Measurements from ENCODE around the gene RSRC2.

Gene RSRC2

DNA sequence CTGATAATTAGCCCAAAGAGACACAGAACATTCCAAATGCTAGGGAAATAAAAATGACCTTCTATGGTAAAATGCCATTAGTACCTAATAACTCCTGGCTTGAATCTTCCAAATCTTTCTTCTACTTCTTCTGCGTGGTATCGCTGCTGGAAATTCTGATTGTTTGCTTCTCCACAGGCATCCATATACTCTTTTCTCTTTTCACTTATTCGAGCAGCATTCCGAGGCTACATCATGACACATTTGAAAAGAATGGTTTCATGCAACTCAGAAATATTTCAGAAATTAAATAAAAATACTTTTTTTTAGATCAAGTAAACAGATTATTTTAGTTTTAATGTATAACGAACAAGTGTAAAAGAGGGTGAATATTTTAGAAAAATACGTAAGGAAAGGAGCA, 44.9 kb downstream of the RSRC2 start:
- TF ChIP-seq, protein P1, sequence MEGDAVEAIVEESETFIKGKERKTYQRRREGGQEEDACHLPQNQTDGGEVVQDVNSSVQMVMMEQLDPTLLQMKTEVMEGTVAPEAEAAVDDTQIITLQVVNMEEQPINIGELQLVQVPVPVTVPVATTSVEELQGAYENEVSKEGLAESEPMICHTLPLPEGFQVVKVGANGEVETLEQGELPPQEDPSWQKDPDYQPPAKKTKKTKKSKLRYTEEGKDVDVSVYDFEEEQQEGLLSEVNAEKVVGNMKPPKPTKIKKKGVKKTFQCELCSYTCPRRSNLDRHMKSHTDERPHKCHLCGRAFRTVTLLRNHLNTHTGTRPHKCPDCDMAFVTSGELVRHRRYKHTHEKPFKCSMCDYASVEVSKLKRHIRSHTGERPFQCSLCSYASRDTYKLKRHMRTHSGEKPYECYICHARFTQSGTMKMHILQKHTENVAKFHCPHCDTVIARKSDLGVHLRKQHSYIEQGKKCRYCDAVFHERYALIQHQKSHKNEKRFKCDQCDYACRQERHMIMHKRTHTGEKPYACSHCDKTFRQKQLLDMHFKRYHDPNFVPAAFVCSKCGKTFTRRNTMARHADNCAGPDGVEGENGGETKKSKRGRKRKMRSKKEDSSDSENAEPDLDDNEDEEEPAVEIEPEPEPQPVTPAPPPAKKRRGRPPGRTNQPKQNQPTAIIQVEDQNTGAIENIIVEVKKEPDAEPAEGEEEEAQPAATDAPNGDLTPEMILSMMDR (IDR thresholded peaks at IDR 0.05; ENCODE audit: low read depth, low read length, poor library complexity, severe bottlenecking) = no peak
- no peak for TF ChIP-seq EZH2phosphoT487 (IDR thresholded peaks at IDR 0.05; ENCODE audit: borderline replicate concordance, low read length)
- H3K4me2 ChIP-seq (ENCODE audit: low read length) = no peak overlapping the region
- H3F3A ChIP-seq (ENCODE audit: control insufficient read depth, insufficient read depth) = peaks cover 8% of the 10 kb centered on the region; the same call in 1 of the 2 replicates
- H3K4me1 ChIP-seq (ENCODE audit: control insufficient read depth, low read length) = no peaks in the 10 kb centered on the region
- H3K9me2 ChIP-seq (replicated peaks; ENCODE audit: control insufficient read depth, low read length) = no peaks in the 10 kb centered on the region
- H3K4me3 ChIP-seq (ENCODE audit: low read length) = no peak overlapping the region
- H3K27ac ChIP-seq (ENCODE audit: low read depth, low read length) = no peak overlapping the region
- H4K20me1 ChIP-seq (ENCODE audit: control insufficient read depth, insufficient read depth, low read depth, low read length) = no peaks in the 10 kb centered on the region
- no peaks in the 10 kb centered on the region for H3K9me3 ChIP-seq (ENCODE audit: control insufficient read depth, insufficient read depth, low read length)
- peaks cover 86% of the 10 kb centered on the region for H3K36me3 ChIP-seq (ENCODE audit: control insufficient read depth, low read length)
- H3K79me2 ChIP-seq (ENCODE audit: control insufficient read depth, low read length) = no peaks in the 10 kb centered on the region
- H3K27me3 ChIP-seq (ENCODE audit: control insufficient read depth, low read length) = no peaks in the 10 kb centered on the region

DNA sequence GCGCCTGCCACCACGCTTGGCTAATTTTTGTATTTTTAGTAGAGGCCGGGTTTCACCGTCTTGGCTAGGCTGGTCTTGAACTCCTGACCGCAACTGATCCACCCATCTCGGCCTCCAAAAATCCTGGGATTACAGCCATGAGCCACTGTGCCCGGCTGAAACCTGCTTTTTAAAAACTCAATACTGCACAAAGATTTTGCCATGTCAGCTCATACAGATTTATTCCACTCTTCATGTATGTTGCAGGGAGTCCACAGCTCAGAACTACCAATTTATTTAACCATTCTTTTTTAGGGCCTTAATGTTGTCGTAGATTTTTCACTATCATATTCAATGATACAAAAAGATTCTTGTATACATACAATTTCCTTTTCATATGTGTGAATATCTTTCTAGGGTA, 46.0 kb downstream of the RSRC2 start:
- TF ChIP-seq, protein P1 (IDR thresholded peaks at IDR 0.05; ENCODE audit: low read depth, low read length, poor library complexity, severe bottlenecking) = no peak
- no peak for TF ChIP-seq EZH2phosphoT487 (IDR thresholded peaks at IDR 0.05; ENCODE audit: borderline replicate concordance, low read length)
- peaks cover 8% of the 10 kb centered on the region; the same call in 1 of the 2 replicates for H3F3A ChIP-seq (ENCODE audit: control insufficient read depth, insufficient read depth)
- H3K27ac ChIP-seq (ENCODE audit: low read depth, low read length) = no peak overlapping the region
- no peaks in the 10 kb centered on the region for H4K20me1 ChIP-seq (ENCODE audit: control insufficient read depth, insufficient read depth, low read depth, low read length)
- peaks cover 88% of the 10 kb centered on the region for H3K36me3 ChIP-seq (ENCODE audit: control insufficient read depth, low read length)
- no peaks in the 10 kb centered on the region for H3K9me3 ChIP-seq (ENCODE audit: control insufficient read depth, insufficient read depth, low read length)
- no peak overlapping the region for H3K4me3 ChIP-seq (ENCODE audit: low read length)
- no peaks in the 10 kb centered on the region for H3K27me3 ChIP-seq (ENCODE audit: control insufficient read depth, low read length)
- H3K79me2 ChIP-seq (ENCODE audit: control insufficient read depth, low read length) = no peaks in the 10 kb centered on the region
- H3K4me1 ChIP-seq (ENCODE audit: control insufficient read depth, low read length) = no peaks in the 10 kb centered on the region
- H3K9me2 ChIP-seq (replicated peaks; ENCODE audit: control insufficient read depth, low read length) = no peaks in the 10 kb centered on the region
- H3K4me2 ChIP-seq (ENCODE audit: low read length) = no peak overlapping the region

DNA sequence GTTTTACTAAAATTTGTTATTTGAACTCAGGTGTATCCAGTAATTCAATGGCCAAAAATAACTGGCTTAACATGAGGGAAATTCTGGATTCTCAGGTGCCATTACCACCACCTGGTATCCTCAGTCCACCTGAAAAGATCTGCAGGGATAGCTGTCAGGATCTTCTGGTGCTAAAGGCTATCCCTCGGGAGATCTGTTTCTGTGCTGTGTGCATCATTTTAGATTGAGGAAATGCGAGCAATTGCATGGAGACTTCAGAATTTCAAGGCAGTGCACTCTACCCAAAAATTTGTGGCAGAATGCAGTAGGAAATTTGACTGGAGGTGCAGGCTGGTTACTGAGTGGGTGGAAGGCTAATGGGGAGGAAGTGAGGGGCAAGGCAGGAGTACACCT, 52.4 kb downstream of the RSRC2 start:
- no peaks in the 10 kb centered on the region for H3K9me3 ChIP-seq (ENCODE audit: control insufficient read depth, insufficient read depth, low read length)
- H3K4me1 ChIP-seq (ENCODE audit: control insufficient read depth, low read length) = no peaks in the 10 kb centered on the region
- H3K4me2 ChIP-seq (ENCODE audit: low read length) = no peak overlapping the region
- peaks cover 69% of the 10 kb centered on the region for H3K36me3 ChIP-seq (ENCODE audit: control insufficient read depth, low read length)
- no peak overlapping the region for H3K27ac ChIP-seq (ENCODE audit: low read depth, low read length)
- no peak for TF ChIP-seq EZH2phosphoT487 (IDR thresholded peaks at IDR 0.05; ENCODE audit: borderline replicate concordance, low read length)
- TF ChIP-seq, protein P1 (IDR thresholded peaks at IDR 0.05; ENCODE audit: low read depth, low read length, poor library complexity, severe bottlenecking) = no peak
- H3K4me3 ChIP-seq (ENCODE audit: low read length) = no peak overlapping the region
- no peaks in the 10 kb centered on the region for H3K79me2 ChIP-seq (ENCODE audit: control insufficient read depth, low read length)
- H3F3A ChIP-seq (ENCODE audit: control insufficient read depth, insufficient read depth) = peaks cover 15% of the 10 kb centered on the region
- H4K20me1 ChIP-seq (ENCODE audit: control insufficient read depth, insufficient read depth, low read depth, low read length) = no peaks in the 10 kb centered on the region
- H3K9me2 ChIP-seq (replicated peaks; ENCODE audit: control insufficient read depth, low read length) = no peaks in the 10 kb centered on the region
- no peaks in the 10 kb centered on the region for H3K27me3 ChIP-seq (ENCODE audit: control insufficient read depth, low read length)

Data from DOHH2 (cell line).